ENCODE measurements around the gene TADA2B. TPM values are rescaled to one million over a fixed set of nuclear protein-coding genes. Genes with fewer than 3 reads are reported as not detected.
A peak's percentile ranks its signal among the peaks of the same experiment; 100 is the strongest.

Gene TADA2B
- total and polyA plus RNA-seq, 7 donors: 13.8 to 22.7 (median 16.6) TPM

GRCh38 chr4:7055111-7055989 lies 12.2 kb downstream of the TADA2B start:
- Histone ChIP-seq H3K4me3 (no peak overlapping the region), H3K27me3 (no peaks in the 10 kb centered on the region), H3K27ac (no peak overlapping the region), H3K4me1 (peaks cover 0 to 30% (median 19%) of the 10 kb centered on the region in 4 donors), H3K36me3 (peaks cover 18 to 51% (median 37%) of the 10 kb centered on the region in 4 donors), H3K9me3 (no peaks in the 10 kb centered on the region)
- TF ChIP-seq POLR2A (IDR thresholded peaks at IDR 0.05) (no peak), CTCF (IDR thresholded peaks at IDR 0.05) (no peak), POLR2AphosphoS5 (IDR thresholded peaks at IDR 0.05) (no peak), EP300 (IDR thresholded peaks at IDR 0.05) (no peak)
- intact Hi-C loops (cut with DNase I): no loop called here
- peak; percentile 35 for DNase-seq
- WGBS, 2 donors: 93 to 95% methylated on average over 31 of the region's 31 CpGs

GRCh38 chr4:7055990-7056325 lies 12.8 kb downstream of the TADA2B start:
- WGBS, 2 donors: 87 to 95% methylated on average over 10 of the region's 10 CpGs
- Histone ChIP-seq H3K4me1 (peaks cover 0 to 26% (median 19%) of the 10 kb centered on the region in 4 donors), H3K9me3 (no peaks in the 10 kb centered on the region), H3K4me3 (no peak overlapping the region), H3K27ac (no peak overlapping the region), H3K36me3 (peaks cover 23 to 57% (median 43%) of the 10 kb centered on the region in 4 donors), H3K27me3 (no peaks in the 10 kb centered on the region)
- intact Hi-C loops (cut with DNase I): no loop called here
- no peak for TF ChIP-seq EP300 (IDR thresholded peaks at IDR 0.05)
- TF ChIP-seq POLR2A (IDR thresholded peaks at IDR 0.05): no peak
- no peak for TF ChIP-seq POLR2AphosphoS5 (IDR thresholded peaks at IDR 0.05)
- TF ChIP-seq CTCF (IDR thresholded peaks at IDR 0.05): no peak
- DNase-seq: peak; percentile 56

GRCh38 chr4:7058792-7059191 lies 15.6 kb downstream of the TADA2B start:
- Histone ChIP-seq H3K9me3 (no peaks in the 10 kb centered on the region), H3K27me3 (no peaks in the 10 kb centered on the region), H3K4me3 (no peak overlapping the region), H3K4me1 (peaks cover 0 to 3% (median under 1%) of the 10 kb centered on the region in 4 donors), H3K36me3 (peaks cover 42 to 84% (median 68%) of the 10 kb centered on the region in 4 donors), H3K27ac (no peak overlapping the region)
- TF ChIP-seq POLR2AphosphoS5 (IDR thresholded peaks at IDR 0.05) (no peak), CTCF (IDR thresholded peaks at IDR 0.05) (no peak), EP300 (IDR thresholded peaks at IDR 0.05) (no peak), POLR2A (IDR thresholded peaks at IDR 0.05) (no peak)
- intact Hi-C loops (cut with DNase I): no loop called here
- WGBS, 2 donors: 91 to 94% methylated on average over 3 of the region's 3 CpGs
- DNase-seq: peak; percentile 18

- WGBS, 2 donors: 82 to 88% methylated on average over 11 of the region's 11 CpGs
- no peak for TF ChIP-seq CTCF (IDR thresholded peaks at IDR 0.05)
- H3K36me3 ChIP-seq: peaks cover 37 to 83% (median 62%) of the 10 kb centered on the region in 4 donors
These were observed 16.5 kb downstream of the TADA2B start for GRCh38 chr4:7059662-7060061.

More at GRCh38 chr4:7059662-7060061, 16.5 kb downstream of the TADA2B start:
- Histone ChIP-seq H3K9me3 (no peaks in the 10 kb centered on the region), H3K4me1 (no peaks in the 10 kb centered on the region), H3K27ac (no peak overlapping the region), H3K27me3 (no peaks in the 10 kb centered on the region), H3K4me3 (no peak overlapping the region)
- peak; percentile 32 for DNase-seq
- intact Hi-C loops (cut with DNase I): loop anchor here (10.0 kb wide), 1 partner anchor 415 kb away; the partner anchor contains the start of gene MRFAP1

Data from sigmoid colon (tissue), 7 donors.